DOHH2 (cell line): ENCODE results near the gene ACADSB.

Source experiments
- H3F3A ChIP-seq: fragments of 200-600 bp; sonication (generic), shearing (Covaris generic); 2 replicates; pipeline ENCODE4 v1.6.0; 2016; ENCODE audit warnings: antibody characterized with exemption, mild to moderate bottlenecking; ENCODE audit not compliant: control insufficient read depth, insufficient read depth
- H3K27ac ChIP-seq: fragments of 200-600 bp; sonication (generic); 2 replicates; pipeline ENCODE4 v1.5.1; 2014; ENCODE audit warnings: low read depth, mild to moderate bottlenecking, low read length, moderate library complexity
- H3K27me3 ChIP-seq: fragments of 200-600 bp; sonication (generic); 2 replicates; pipeline ENCODE4 v1.6.1; 2014; ENCODE audit warnings: mild to moderate bottlenecking, low read length, mixed read lengths; ENCODE audit not compliant: control insufficient read depth
- H3K36me3 ChIP-seq: fragments of 200-600 bp; sonication (generic); 2 replicates; pipeline ENCODE4 v1.6.1; 2014; ENCODE audit warnings: mild to moderate bottlenecking, low read length, moderate library complexity, mixed read lengths; ENCODE audit not compliant: control insufficient read depth
- H3K4me1 ChIP-seq: fragments of 200-600 bp; sonication (generic); 2 replicates; pipeline ENCODE4 v1.6.1; 2014; ENCODE audit warnings: mild to moderate bottlenecking, low read length, mixed read lengths; ENCODE audit not compliant: control insufficient read depth
- H3K4me2 ChIP-seq: fragments of 200-600 bp; sonication (generic); 2 replicates; pipeline ENCODE4 v1.6.0; 2014; ENCODE audit warnings: mild to moderate bottlenecking, low read length, moderate library complexity
- H3K4me3 ChIP-seq: fragments of 200-600 bp; sonication (generic); 2 replicates; pipeline ENCODE4 v1.5.1; 2014; ENCODE audit warnings: mild to moderate bottlenecking, low read length, mixed read lengths
- H3K79me2 ChIP-seq: fragments of 200-600 bp; sonication (generic); 2 replicates; pipeline ENCODE4 v1.6.1; 2014; ENCODE audit warnings: mild to moderate bottlenecking, low read length, mixed read lengths; ENCODE audit not compliant: control insufficient read depth
- H3K9me2 ChIP-seq: fragments of 200-600 bp; sonication (generic); replicated peaks from 2 replicates; pipeline ENCODE4 v1.6.1; 2014; ENCODE audit warnings: mild to moderate bottlenecking, low read length, mixed read lengths; ENCODE audit not compliant: control insufficient read depth
- H3K9me3 ChIP-seq: fragments of 200-600 bp; sonication (generic); 2 replicates; pipeline ENCODE4 v1.6.1; 2014; ENCODE audit warnings: antibody characterized with exemption, low read length, mixed read lengths; ENCODE audit not compliant: control insufficient read depth, insufficient read depth
- H4K20me1 ChIP-seq: fragments of 200-600 bp; sonication (generic); 2 replicates; pipeline ENCODE4 v1.6.0; 2014; ENCODE audit warnings: low read depth, mild to moderate bottlenecking, antibody characterized with exemption, low read length, moderate library complexity; ENCODE audit not compliant: control insufficient read depth, insufficient read depth
- EZH2phosphoT487 ChIP-seq: fragments of 200-600 bp; sonication (generic); IDR thresholded peaks from 2 replicates; pipeline ENCODE4 v1.6.1; 2017; ENCODE audit warnings: borderline replicate concordance, mild to moderate bottlenecking, antibody characterized with exemption, low read length, moderate library complexity, mixed read lengths
- TF ChIP-seq, protein P1 (sequence below): fragments of 200-600 bp; sonication (generic); IDR thresholded peaks from one replicate; pipeline ENCODE4 v1.5.1; 2014; ENCODE audit warnings: antibody characterized with exemption, mild to moderate bottlenecking, low read depth, low read length; ENCODE audit not compliant: poor library complexity, severe bottlenecking

Gene ACADSB

GRCh38 chr10:123096452-123096851 is 87.6 kb downstream of the ACADSB start:
- Histone ChIP-seq H3F3A (no peaks in the 10 kb centered on the region), H3K27me3 (no peaks in the 10 kb centered on the region)

GRCh38 chr10:123097039-123097438 is 88.2 kb downstream of the ACADSB start:
- TF ChIP-seq, protein P1, sequence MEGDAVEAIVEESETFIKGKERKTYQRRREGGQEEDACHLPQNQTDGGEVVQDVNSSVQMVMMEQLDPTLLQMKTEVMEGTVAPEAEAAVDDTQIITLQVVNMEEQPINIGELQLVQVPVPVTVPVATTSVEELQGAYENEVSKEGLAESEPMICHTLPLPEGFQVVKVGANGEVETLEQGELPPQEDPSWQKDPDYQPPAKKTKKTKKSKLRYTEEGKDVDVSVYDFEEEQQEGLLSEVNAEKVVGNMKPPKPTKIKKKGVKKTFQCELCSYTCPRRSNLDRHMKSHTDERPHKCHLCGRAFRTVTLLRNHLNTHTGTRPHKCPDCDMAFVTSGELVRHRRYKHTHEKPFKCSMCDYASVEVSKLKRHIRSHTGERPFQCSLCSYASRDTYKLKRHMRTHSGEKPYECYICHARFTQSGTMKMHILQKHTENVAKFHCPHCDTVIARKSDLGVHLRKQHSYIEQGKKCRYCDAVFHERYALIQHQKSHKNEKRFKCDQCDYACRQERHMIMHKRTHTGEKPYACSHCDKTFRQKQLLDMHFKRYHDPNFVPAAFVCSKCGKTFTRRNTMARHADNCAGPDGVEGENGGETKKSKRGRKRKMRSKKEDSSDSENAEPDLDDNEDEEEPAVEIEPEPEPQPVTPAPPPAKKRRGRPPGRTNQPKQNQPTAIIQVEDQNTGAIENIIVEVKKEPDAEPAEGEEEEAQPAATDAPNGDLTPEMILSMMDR: no peak
- no peak for TF ChIP-seq EZH2phosphoT487
- H3K9me2 ChIP-seq: no peaks in the 10 kb centered on the region
- no peaks in the 10 kb centered on the region for H4K20me1 ChIP-seq
- H3K27ac ChIP-seq: no peak overlapping the region
- H3K36me3 ChIP-seq: no peaks in the 10 kb centered on the region
- H3K27me3 ChIP-seq: no peaks in the 10 kb centered on the region
- no peaks in the 10 kb centered on the region for H3K79me2 ChIP-seq
- H3K4me1 ChIP-seq: no peaks in the 10 kb centered on the region
- H3K4me3 ChIP-seq: no peak overlapping the region
- no peaks in the 10 kb centered on the region for H3K9me3 ChIP-seq
- H3F3A ChIP-seq: no peaks in the 10 kb centered on the region
- H3K4me2 ChIP-seq: no peak overlapping the region

More at GRCh38 chr10:123096452-123096851, 87.6 kb downstream of the ACADSB start:
- TF ChIP-seq EZH2phosphoT487: no peak
- TF ChIP-seq, protein P1: no peak
- H4K20me1 ChIP-seq: no peaks in the 10 kb centered on the region
- no peak overlapping the region for H3K27ac ChIP-seq
- no peak overlapping the region for H3K4me3 ChIP-seq
- H3K9me3 ChIP-seq: no peaks in the 10 kb centered on the region
- no peaks in the 10 kb centered on the region for H3K36me3 ChIP-seq
- no peaks in the 10 kb centered on the region for H3K79me2 ChIP-seq
- no peaks in the 10 kb centered on the region for H3K9me2 ChIP-seq
- H3K4me2 ChIP-seq: no peak overlapping the region
- no peaks in the 10 kb centered on the region for H3K4me1 ChIP-seq

- no peak overlapping the region for H3K27ac ChIP-seq
- no peak for TF ChIP-seq EZH2phosphoT487
- TF ChIP-seq, protein P1: no peak
- no peaks in the 10 kb centered on the region for H3K9me2 ChIP-seq
- H3K9me3 ChIP-seq: no peaks in the 10 kb centered on the region
- H3K4me3 ChIP-seq: no peak overlapping the region
- no peaks in the 10 kb centered on the region for H3K4me1 ChIP-seq
- H3K27me3 ChIP-seq: no peaks in the 10 kb centered on the region
- H3K79me2 ChIP-seq: no peaks in the 10 kb centered on the region
- no peaks in the 10 kb centered on the region for H4K20me1 ChIP-seq
- no peak overlapping the region for H3K4me2 ChIP-seq
- no peaks in the 10 kb centered on the region for H3F3A ChIP-seq
- no peaks in the 10 kb centered on the region for H3K36me3 ChIP-seq
Measured at GRCh38 chr10:123100030-123100762, 91.4 kb downstream of the ACADSB start.
